PFSK-1 (cell line): ENCODE data around the gene LAS1L.

Experiments
- FOXP2 ChIP-seq: optimal IDR thresholded peaks from 2 replicates; pipeline ENCODE3; 2011; ENCODE audit warnings: borderline replicate concordance, control low read depth, inconsistent platforms; ENCODE audit not compliant: insufficient read depth; ENCODE audit errors: extremely low read length, extremely low read depth
- POLR2AphosphoS5 ChIP-seq: IDR thresholded peaks from 2 replicates; pipeline ENCODE4 v1.6.1; 2012; ENCODE audit warnings: low read depth, mild to moderate bottlenecking, control low read depth, low read length, moderate library complexity
- REST ChIP-seq, 2 experiments: IDR thresholded peaks; 2 replicates each; pipeline versions ENCODE4 v1.6.1 to v1.8.0; 2011 to 2012; ENCODE audit warnings: low read depth in 2 of 2, low read length in 2 of 2, control low read depth in 1 of 2, inconsistent platforms in 1 of 2, mild to moderate bottlenecking in 1 of 2, moderate library complexity in 1 of 2; ENCODE audit not compliant: insufficient read depth in 1 of 2
- SIN3A ChIP-seq: IDR thresholded peaks from 2 replicates; pipeline ENCODE4 v1.6.1; 2012; ENCODE audit warnings: mild to moderate bottlenecking, low read length, moderate library complexity, borderline replicate concordance; ENCODE audit not compliant: insufficient read depth
- TAF1 ChIP-seq: IDR thresholded peaks from 2 replicates; pipeline ENCODE4 v1.6.1; 2012; ENCODE audit warnings: low read length, control low read depth, borderline replicate concordance; ENCODE audit not compliant: insufficient read depth

Gene LAS1L

GRCh38 chrX:65463550-65463949 is 71.0 kb downstream of the LAS1L start:
- TF ChIP-seq SIN3A (no peak), TAF1 (no peak), REST (IDR thresholded peaks at IDR 0.05; ENCODE audit: insufficient read depth in 1 of 2, low read depth in 2 of 2, low read length in 2 of 2) (no peak), POLR2AphosphoS5 (no peak), FOXP2 (no peak)
